Left renal pelvis (tissue), 4 donors: ENCODE measurements around the gene SLC29A3. TPM values are rescaled to one million over a fixed set of nuclear protein-coding genes. Genes with fewer than 3 reads are reported as not detected.
"Not testable (repeated sequence)": the region's sequence is repeated elsewhere in the genome, so short reads cannot be mapped to it uniquely, and the experiment has no call there.

ENCODE experiments used
- DNase-seq, 4 donors: peaks; one replicate each; pipeline ENCODE4 v3.0.0-alpha.2; 2013; ENCODE audit warnings: low read depth in 4 of 4, low spot score in 3 of 4
- polyA plus RNA-seq, 4 donors: library from polyadenylated mRNA; unstranded; fragments of 120-200 nt; gene quantifications; one replicate each; pipeline ENCODE4 v1.2.1, GENCODE V29; 2013; ENCODE audit not compliant: insufficient read length in 4 of 4

Gene SLC29A3
- polyA plus RNA-seq, 4 donors: 8.2 to 9.9 (median 8.5) TPM

GRCh38 chr10:71343392-71343773, 24.3 kb downstream of the SLC29A3 start:
- DNase-seq: no peak

GRCh38 chr10:71344154-71344925, 25.3 kb downstream of the SLC29A3 start:
- no peak for DNase-seq

GRCh38 chr10:71344993-71345480, 26.0 kb downstream of the SLC29A3 start:
- DNase-seq: no peak

- DNase-seq: no peak
These were observed 26.6 kb downstream of the SLC29A3 start for GRCh38 chr10:71345694-71346093.

- no peak for DNase-seq
These were observed 27.7 kb downstream of the SLC29A3 start for GRCh38 chr10:71346731-71347130.

DNA sequence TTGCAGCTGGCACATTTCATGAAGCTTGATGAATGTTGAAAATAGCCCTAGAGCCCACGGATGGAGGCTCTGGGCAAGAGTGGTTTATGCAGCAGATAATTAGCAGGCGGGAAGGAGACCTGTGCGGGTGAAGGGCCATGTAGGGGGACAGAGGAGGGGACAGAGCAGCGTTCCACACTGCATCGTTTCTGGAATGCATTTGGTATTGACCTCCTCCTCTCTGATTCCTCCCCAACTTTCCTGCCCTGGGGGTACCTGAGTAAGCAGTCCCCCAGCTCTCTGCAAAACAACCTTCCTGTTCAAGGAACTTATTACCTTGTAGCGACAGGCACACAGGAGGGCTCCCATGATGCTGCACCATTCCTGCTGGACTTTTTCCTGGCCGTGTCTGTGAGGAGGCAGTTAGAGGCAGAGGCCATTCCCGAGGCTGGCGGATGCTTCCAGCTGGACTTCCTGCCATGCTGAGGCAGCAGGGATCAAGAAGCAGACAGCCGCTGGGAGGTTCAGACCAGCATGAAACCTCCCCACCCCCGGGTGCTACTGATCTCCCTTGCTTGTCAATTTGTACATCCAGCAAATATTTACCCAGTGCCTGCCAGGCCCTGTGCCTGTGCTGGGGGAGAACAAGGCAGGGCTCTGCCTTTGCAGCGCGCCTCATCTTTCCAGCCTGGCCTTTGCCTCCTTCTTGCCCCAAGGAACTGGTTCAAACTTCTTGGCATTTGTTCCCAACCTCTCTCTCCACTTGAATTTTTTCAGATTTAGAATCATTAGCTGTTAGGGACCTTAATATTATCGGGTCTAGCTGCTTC, 28.7 kb downstream of the SLC29A3 start:
- no peak for DNase-seq

DNA sequence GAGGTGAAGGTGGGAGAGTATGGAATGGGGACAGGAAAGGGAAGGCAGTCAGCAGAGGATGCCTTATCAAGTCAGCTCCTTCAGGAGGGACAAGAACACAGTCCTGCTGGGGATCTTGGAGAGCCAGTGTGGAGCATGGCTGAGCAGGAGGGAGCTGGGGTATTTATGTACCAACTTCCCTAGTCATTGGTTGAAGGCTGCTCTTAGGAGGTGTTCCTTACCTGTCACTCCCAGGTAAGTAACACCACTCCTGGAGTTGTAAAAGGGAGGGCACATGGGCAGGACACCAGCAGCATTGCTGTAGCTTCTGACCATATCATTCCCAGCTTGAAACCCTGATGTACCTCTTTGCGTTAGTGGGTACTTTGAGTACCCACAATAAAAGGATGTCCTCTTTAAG, 29.8 kb downstream of the SLC29A3 start:
- DNase-seq: no peak

- no peak for DNase-seq
These were observed 30.3 kb downstream of the SLC29A3 start for GRCh38 chr10:71349406-71349805.

DNA sequence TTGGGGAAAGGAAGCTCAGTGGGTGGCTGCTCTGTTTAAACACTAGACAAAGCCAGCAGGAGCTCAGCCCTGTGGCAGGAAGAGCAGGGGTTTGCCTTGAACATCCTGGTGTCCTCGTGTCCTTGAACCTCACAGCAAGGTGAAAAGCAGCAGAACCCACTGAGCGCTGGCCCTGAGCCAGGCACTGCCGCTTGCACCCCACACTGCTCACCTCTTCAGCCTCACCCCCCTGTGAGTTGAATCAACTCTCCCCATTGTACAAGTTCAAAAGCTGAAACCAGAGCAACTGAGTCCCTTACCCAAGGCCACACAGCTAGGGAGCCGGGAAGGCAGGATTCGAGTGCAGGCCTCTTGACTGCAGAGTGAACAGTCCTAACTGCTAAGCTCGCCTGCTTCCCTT, 32.0 kb downstream of the SLC29A3 start:
- no peak for DNase-seq

GRCh38 chr10:71351628-71352319, 32.7 kb downstream of the SLC29A3 start:
- DNase-seq: no peak

GRCh38 chr10:71353639-71354038, 34.6 kb downstream of the SLC29A3 start:
- no peak for DNase-seq

GRCh38 chr10:71354776-71355175, 35.7 kb downstream of the SLC29A3 start:
- DNase-seq: no peak

- no peak for DNase-seq
These were observed 36.8 kb downstream of the SLC29A3 start for GRCh38 chr10:71355886-71356285.

GRCh38 chr10:71357792-71358265, 38.8 kb downstream of the SLC29A3 start:
- no peak for DNase-seq

DNA sequence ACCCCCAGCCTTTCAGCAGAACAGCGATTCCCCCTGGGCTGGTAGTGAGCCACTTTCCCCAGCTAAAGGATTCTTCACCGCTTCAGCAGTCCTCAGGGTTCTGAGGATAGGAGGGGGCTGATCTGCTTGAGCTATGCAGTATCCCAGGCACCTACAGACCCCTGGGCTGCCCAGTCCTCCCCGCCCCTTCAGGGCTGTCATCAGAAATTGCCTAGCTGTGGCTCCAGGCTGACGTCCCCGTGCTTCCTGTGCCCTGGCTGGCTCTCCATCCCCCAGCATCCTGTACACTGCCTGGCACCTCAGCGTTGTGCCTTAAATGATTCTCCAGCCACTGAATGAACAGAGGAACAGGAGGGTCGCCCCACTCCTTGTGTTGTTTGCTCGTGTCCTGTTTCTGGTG, 39.2 kb downstream of the SLC29A3 start:
- DNase-seq: no peak

DNA sequence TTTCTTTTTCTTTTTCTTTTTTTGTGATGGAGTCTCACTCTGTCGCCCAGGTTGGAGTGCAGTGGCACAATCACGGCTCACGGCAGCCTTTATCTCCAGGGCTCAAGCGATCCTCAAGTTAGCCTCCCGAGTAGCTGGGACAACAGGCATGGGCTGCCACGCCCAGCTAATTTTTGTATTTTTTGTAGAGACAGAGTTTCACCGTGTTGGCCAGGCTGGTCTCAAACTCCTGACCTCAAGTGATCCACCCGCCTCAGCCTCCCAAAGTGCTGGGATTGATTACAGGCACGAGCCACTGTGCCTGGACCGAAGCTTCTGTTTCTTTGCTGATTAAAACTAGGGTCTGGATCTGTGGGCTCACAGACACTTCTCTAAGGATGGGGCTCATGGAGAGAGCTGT, 39.8 kb downstream of the SLC29A3 start:
- DNase-seq: not testable (repeated sequence)

- DNase-seq: no peak
These were observed 40.4 kb downstream of the SLC29A3 start for GRCh38 chr10:71359364-71360046.

DNA sequence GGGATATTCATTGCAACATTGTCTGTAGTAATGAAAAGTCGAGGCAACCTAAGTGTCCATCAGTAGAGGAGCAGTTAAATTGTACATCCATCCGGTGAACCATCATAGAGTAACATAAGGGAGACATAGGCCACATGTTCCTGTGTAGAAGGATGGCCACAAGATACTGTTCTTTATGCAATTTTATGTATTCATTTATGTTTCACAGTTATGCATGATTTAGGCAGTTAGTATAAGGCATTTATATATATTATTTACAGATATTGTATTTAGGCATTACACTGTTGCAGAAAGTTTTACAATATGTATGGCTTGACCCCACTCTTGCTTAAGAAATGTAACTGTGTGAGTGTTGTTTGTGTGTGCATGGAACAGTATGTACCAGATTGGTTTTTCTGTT, 41.7 kb downstream of the SLC29A3 start:
- DNase-seq: no peak

- no peak for DNase-seq
These were observed 42.5 kb downstream of the SLC29A3 start for GRCh38 chr10:71361581-71361980.

DNA sequence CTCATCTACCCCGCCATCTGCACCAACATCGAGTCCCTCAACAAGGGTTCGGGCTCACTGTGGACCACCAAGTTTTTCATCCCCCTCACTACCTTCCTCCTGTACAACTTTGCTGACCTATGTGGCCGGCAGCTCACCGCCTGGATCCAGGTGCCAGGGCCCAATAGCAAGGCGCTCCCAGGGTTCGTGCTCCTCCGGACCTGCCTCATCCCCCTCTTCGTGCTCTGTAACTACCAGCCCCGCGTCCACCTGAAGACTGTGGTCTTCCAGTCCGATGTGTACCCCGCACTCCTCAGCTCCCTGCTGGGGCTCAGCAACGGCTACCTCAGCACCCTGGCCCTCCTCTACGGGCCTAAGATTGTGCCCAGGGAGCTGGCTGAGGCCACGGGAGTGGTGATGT, 43.1 kb downstream of the SLC29A3 start:
- DNase-seq: no peak

- no peak for DNase-seq
These were observed 44.9 kb downstream of the SLC29A3 start for GRCh38 chr10:71363936-71364335.
